Measurements from ENCODE around the gene ADPRS.

The ADPRS gene

DNA sequence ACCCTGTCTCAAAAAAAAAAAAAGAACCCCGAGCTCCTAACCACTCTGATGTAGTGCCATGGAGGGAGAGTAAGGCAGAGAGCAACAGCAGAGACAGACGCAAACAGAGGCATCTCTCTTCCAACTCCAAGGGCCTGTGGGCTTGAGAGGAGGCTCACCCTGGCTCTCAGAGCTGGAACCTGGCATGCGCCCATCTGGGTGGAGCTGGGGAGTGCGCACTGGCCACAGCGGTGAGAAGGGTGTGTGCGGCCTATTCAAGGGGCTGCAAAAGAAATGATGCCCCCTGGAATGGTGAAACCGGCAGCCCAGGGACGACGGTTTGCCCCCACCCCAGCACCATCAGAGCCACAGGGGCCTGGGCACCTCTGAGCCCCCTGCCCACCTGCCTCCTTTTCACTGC lies 18.7 kb downstream of the ADPRS start:
- TF ChIP-seq SIN3A (IDR thresholded peaks at IDR 0.05; ENCODE audit: borderline replicate concordance, insufficient read depth, low read length) (no peak), FOXP2 (optimal IDR thresholded peaks at IDR 0.05; ENCODE audit: borderline replicate concordance, extremely low read depth, extremely low read length, insufficient read depth) (no peak), POLR2AphosphoS5 (IDR thresholded peaks at IDR 0.05; ENCODE audit: low read depth, low read length) (no peak), REST (IDR thresholded peaks at IDR 0.05; ENCODE audit: insufficient read depth in 1 of 2, low read depth in 2 of 2, low read length in 2 of 2) (no peak), TAF1 (IDR thresholded peaks at IDR 0.05; ENCODE audit: borderline replicate concordance, insufficient read depth, low read length) (no peak)

- TF ChIP-seq REST (IDR thresholded peaks at IDR 0.05; ENCODE audit: insufficient read depth in 1 of 2, low read depth in 2 of 2, low read length in 2 of 2) (no peak), FOXP2 (optimal IDR thresholded peaks at IDR 0.05; ENCODE audit: borderline replicate concordance, extremely low read depth, extremely low read length, insufficient read depth) (no peak), SIN3A (IDR thresholded peaks at IDR 0.05; ENCODE audit: borderline replicate concordance, insufficient read depth, low read length) (no peak), POLR2AphosphoS5 (IDR thresholded peaks at IDR 0.05; ENCODE audit: low read depth, low read length) (no peak), TAF1 (IDR thresholded peaks at IDR 0.05; ENCODE audit: borderline replicate concordance, insufficient read depth, low read length) (no peak)
These were observed 19.6 kb downstream of the ADPRS start for GRCh38 chr1:36108314-36108713.

DNA sequence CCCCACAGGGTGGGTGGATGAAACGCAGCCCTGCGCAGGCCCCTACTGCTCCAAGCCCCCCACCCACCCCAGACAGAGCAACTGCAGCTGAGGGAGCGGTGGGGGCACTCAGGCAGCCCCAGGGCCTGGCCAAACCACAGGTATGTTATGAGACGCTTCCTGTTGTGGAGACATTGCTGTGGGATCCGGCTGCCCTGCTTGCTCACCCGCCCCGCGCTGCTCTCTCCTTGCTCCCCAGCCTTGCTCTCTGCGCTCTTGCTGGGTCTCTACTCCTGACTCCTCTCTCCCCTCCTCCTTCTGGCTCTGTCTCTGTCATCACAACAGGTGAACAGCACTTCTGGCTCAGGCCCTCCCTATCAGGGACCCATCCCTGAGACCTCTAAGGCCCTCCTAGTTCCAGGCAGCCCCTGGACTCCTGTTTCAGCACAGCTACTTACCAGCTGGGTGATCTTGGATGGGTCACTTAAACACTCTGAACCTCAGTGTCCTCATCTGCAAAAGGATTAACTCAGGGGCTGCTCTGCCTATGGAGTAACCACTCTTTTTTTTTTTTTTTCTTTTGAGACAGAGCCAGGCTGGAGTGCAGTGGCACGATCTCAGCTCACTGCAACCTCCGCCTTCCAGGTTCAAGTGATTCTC lies 20.5 kb downstream of the ADPRS start:
- no peak for TF ChIP-seq REST (IDR thresholded peaks at IDR 0.05; ENCODE audit: insufficient read depth in 1 of 2, low read depth in 2 of 2, low read length in 2 of 2)

- no peak for TF ChIP-seq REST (IDR thresholded peaks at IDR 0.05; ENCODE audit: insufficient read depth in 1 of 2, low read depth in 2 of 2, low read length in 2 of 2)
- TF ChIP-seq FOXP2 (optimal IDR thresholded peaks at IDR 0.05; ENCODE audit: borderline replicate concordance, extremely low read depth, extremely low read length, insufficient read depth): no peak
- TF ChIP-seq TAF1 (IDR thresholded peaks at IDR 0.05; ENCODE audit: borderline replicate concordance, insufficient read depth, low read length): no peak
- TF ChIP-seq POLR2AphosphoS5 (IDR thresholded peaks at IDR 0.05; ENCODE audit: low read depth, low read length): no peak
- TF ChIP-seq SIN3A (IDR thresholded peaks at IDR 0.05; ENCODE audit: borderline replicate concordance, insufficient read depth, low read length): no peak
These were observed 22.5 kb downstream of the ADPRS start for GRCh38 chr1:36111151-36111550.

DNA sequence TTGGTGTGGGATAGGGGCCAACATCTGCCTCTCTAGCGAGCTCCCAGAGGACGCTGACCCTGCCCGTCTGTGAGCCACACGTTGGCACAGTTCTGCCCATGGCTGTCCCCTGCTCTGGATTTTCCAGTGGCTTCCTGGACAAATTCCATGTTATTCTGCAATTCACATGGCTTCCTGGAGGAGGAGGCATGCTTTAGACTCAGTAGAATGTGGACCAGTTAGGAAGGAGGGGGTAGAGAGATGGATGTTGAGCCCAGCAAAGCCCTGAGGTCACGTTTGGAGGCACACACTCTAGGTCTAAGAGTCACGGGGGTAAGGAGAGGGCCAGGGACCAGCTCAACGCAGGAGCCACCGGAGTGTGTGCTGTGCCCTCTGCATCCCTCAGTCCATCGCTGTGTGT lies 24.1 kb downstream of the ADPRS start:
- TF ChIP-seq SIN3A (IDR thresholded peaks at IDR 0.05; ENCODE audit: borderline replicate concordance, insufficient read depth, low read length): no peak
- TF ChIP-seq POLR2AphosphoS5 (IDR thresholded peaks at IDR 0.05; ENCODE audit: low read depth, low read length): no peak
- no peak for TF ChIP-seq REST (IDR thresholded peaks at IDR 0.05; ENCODE audit: insufficient read depth in 1 of 2, low read depth in 2 of 2, low read length in 2 of 2)
- no peak for TF ChIP-seq TAF1 (IDR thresholded peaks at IDR 0.05; ENCODE audit: borderline replicate concordance, insufficient read depth, low read length)
- TF ChIP-seq FOXP2 (optimal IDR thresholded peaks at IDR 0.05; ENCODE audit: borderline replicate concordance, extremely low read depth, extremely low read length, insufficient read depth): no peak
